Tibial nerve (tissue), 4 donors: ENCODE measurements around the gene GMPPA. TPM values are rescaled to one million over a fixed set of nuclear protein-coding genes. Genes with fewer than 3 reads are reported as not detected.

Experiments used
- DNase-seq, 2 donors: peaks; one replicate each; pipeline ENCODE4 v3.0.0-alpha.2; 2019; ENCODE audit warnings: low spot score in 2 of 2
- H3K27ac ChIP-seq, 4 donors: fragments of 200-600 bp; sonication (generic) in 3 of 4; one replicate each; pipeline ENCODE4 v1.5.1; 2017 to 2019; ENCODE audit warnings: mild to moderate bottlenecking in 1 of 4
- H3K27me3 ChIP-seq, 2 donors: fragments of 200-600 bp; sonication (generic) in 1 of 2; one replicate each; pipeline versions ENCODE4 v1.5.1 to v1.6.0; 2017 to 2019
- H3K36me3 ChIP-seq, 3 donors: fragments of 200-600 bp; sonication (generic); one replicate each; pipeline ENCODE4 v1.5.1; 2018 to 2019
- H3K4me1 ChIP-seq, 4 donors: fragments of 200-600 bp; sonication (generic) in 3 of 4; one replicate each; pipeline ENCODE4 v1.5.1; 2017 to 2019
- H3K4me3 ChIP-seq, 4 donors: fragments of 200-600 bp; sonication (generic) in 3 of 4; one replicate each; pipeline ENCODE4 v1.5.1; 2017 to 2019; ENCODE audit warnings: mild to moderate bottlenecking in 1 of 4, moderate library complexity in 1 of 4
- H3K9me3 ChIP-seq, 4 donors: fragments of 200-600 bp; sonication (generic) in 3 of 4; one replicate each; pipeline ENCODE4 v1.5.1; 2017 to 2019
- CTCF ChIP-seq, 5 experiments: fragments of 200-600 bp in 3 of 5; fragments of 450-650 bp in 2 of 5; sonication (generic) in 3 of 5; IDR thresholded peaks; one replicate each; pipeline ENCODE4 v1.5.1; 2016 to 2019; ENCODE audit warnings: antibody characterized with exemption in 5 of 5, mild to moderate bottlenecking in 3 of 5, moderate library complexity in 2 of 5
- EP300 ChIP-seq, 2 donors: sonication (generic); formaldehyde crosslinking; IDR thresholded peaks; one replicate each; pipeline ENCODE4 v1.6.1; 2017; ENCODE audit warnings: antibody characterized with exemption in 2 of 2, mild to moderate bottlenecking in 1 of 2
- POLR2A ChIP-seq, 2 donors: fragments of 450-650 bp; IDR thresholded peaks; one replicate each; pipeline ENCODE4 v1.6.1; 2017; ENCODE audit warnings: antibody characterized with exemption in 2 of 2, mild to moderate bottlenecking in 2 of 2, moderate library complexity in 2 of 2
- WGBS, 2 donors: methylation state at CpG; one replicate each; pipeline ENCODE4 v1.1.5; 2018; 5-methylcytosine and 5-hydroxymethylcytosine counted together
- total RNA-seq, 4 donors: library from RNA; depleted of rRNA; stranded (reverse); fragments of >200 nt; gene quantifications; one replicate each; pipeline ENCODE4 v1.1.0, GENCODE V29; 2016

Gene GMPPA
- total RNA-seq, 4 donors from 2014 or later = 18.8 to 29.7 (median 27.8) TPM

GRCh38 chr2:219525533-219526232 is 27.0 kb downstream of the GMPPA start:
- 66% methylated on average over 9 of the region's 9 CpGs for WGBS, 2 donors
- Histone ChIP-seq H3K27me3 (peaks cover 0 to 92% of the 10 kb centered on the region in 2 donors), H3K4me3 (no peak overlapping the region), H3K27ac (no peak overlapping the region), H3K36me3 (no peaks in the 10 kb centered on the region), H3K4me1 (peaks cover 0 to 36% (median 11%) of the 10 kb centered on the region in 4 donors), H3K9me3 (no peaks in the 10 kb centered on the region)
- TF ChIP-seq POLR2A (IDR thresholded peaks at IDR 0.05) (no peak), EP300 (IDR thresholded peaks at IDR 0.05) (no peak), CTCF (IDR thresholded peaks at IDR 0.05) (no peak)
- no peak for DNase-seq

GRCh38 chr2:219526320-219527075 is 27.8 kb downstream of the GMPPA start:
- Histone ChIP-seq H3K27ac (no peak overlapping the region), H3K36me3 (no peaks in the 10 kb centered on the region), H3K9me3 (no peaks in the 10 kb centered on the region), H3K4me1 (peaks cover 0 to 30% (median 11%) of the 10 kb centered on the region in 4 donors), H3K4me3 (no peak overlapping the region), H3K27me3 (peaks cover 0 to 84% of the 10 kb centered on the region in 2 donors)
- WGBS, 2 donors = 67 to 68% methylated on average over 10 of the region's 11 CpGs
- TF ChIP-seq EP300 (IDR thresholded peaks at IDR 0.05) (no peak), POLR2A (IDR thresholded peaks at IDR 0.05) (no peak), CTCF (IDR thresholded peaks at IDR 0.05) (no peak)
- DNase-seq = no peak

GRCh38 chr2:219527076-219527394 is 28.3 kb downstream of the GMPPA start:
- peaks cover 0 to 79% of the 10 kb centered on the region in 2 donors for H3K27me3 ChIP-seq

GRCh38 chr2:219527472-219527871 is 28.8 kb downstream of the GMPPA start:
- Histone ChIP-seq H3K4me1 (peaks cover 0 to 20% (median 8%) of the 10 kb centered on the region in 4 donors), H3K4me3 (no peak overlapping the region), H3K36me3 (no peaks in the 10 kb centered on the region), H3K9me3 (no peaks in the 10 kb centered on the region), H3K27ac (no peak overlapping the region), H3K27me3 (peaks cover 0 to 75% of the 10 kb centered on the region in 2 donors)
- TF ChIP-seq EP300 (IDR thresholded peaks at IDR 0.05) = no peak
- TF ChIP-seq CTCF (IDR thresholded peaks at IDR 0.05) = no peak
- TF ChIP-seq POLR2A (IDR thresholded peaks at IDR 0.05) = no peak
- no peak for DNase-seq
- 64 to 77% methylated on average over 5 of the region's 5 CpGs for WGBS, 2 donors

More at GRCh38 chr2:219527076-219527394, 28.3 kb downstream of the GMPPA start:
- 44 to 61% methylated on average over 6 of the region's 6 CpGs for WGBS, 2 donors
- Histone ChIP-seq H3K9me3 (no peaks in the 10 kb centered on the region), H3K27ac (no peak overlapping the region), H3K4me1 (peaks cover 0 to 24% (median 11%) of the 10 kb centered on the region in 4 donors), H3K36me3 (no peaks in the 10 kb centered on the region), H3K4me3 (no peak overlapping the region)
- DNase-seq = no peak
- TF ChIP-seq POLR2A (IDR thresholded peaks at IDR 0.05) (no peak), CTCF (IDR thresholded peaks at IDR 0.05) (no peak), EP300 (IDR thresholded peaks at IDR 0.05) (no peak)
